Activated CD8-positive, alpha-beta T cell treated with anti-CD3 and anti-CD28 coated beads, Interleukin-2, amount 10 ng/mL, durations not matched to agents 7 days and 5 days (primary cell): ENCODE data around the gene ITGA11. TPM values are rescaled to one million over a fixed set of nuclear protein-coding genes. Genes with fewer than 3 reads are reported as not detected.
"Not testable (repeated sequence)": the region's sequence is repeated elsewhere in the genome, so short reads cannot be mapped to it uniquely, and the experiment has no call there.

Experiments
- ATAC-seq: fragments of 150-1000 bp; cut with Tn5 transposase; one replicate; pipeline ENCODE4 v1.10.0; 2021; ENCODE audit warnings: moderate library complexity
- CTCF ChIA-PET: fragments of 350-600 bp; sonication (Branson Sonifier 250); formaldehyde crosslinking; loops from one replicate; lab custom pipeline; 2021; ENCODE audit warnings: antibody characterized with exemption; lab: Charles Lee
- POLR2A ChIA-PET: fragments of 350-600 bp; sonication (Branson Sonifier 250); formaldehyde crosslinking; loops from one replicate; lab custom pipeline; 2021; ENCODE audit warnings: antibody characterized with exemption; lab: Charles Lee
- DNase-seq: peaks from one replicate; pipeline ENCODE4 v3.0.0-alpha.2; 2020
- H3K27ac Mint-ChIP-seq: one replicate; pipeline ENCODE4 v1.8.0; 2021; ENCODE audit warnings: mild to moderate bottlenecking, mixed read lengths
- H3K27me3 Mint-ChIP-seq: one replicate; pipeline ENCODE4 v1.8.0; 2021; ENCODE audit warnings: low read depth, mixed read lengths
- H3K36me3 Mint-ChIP-seq: one replicate; pipeline ENCODE4 v1.8.0; 2021; ENCODE audit warnings: low read depth, mixed read lengths
- H3K4me1 Mint-ChIP-seq: one replicate; pipeline ENCODE4 v1.8.0; 2021; ENCODE audit warnings: low read depth, mixed read lengths
- H3K4me3 Mint-ChIP-seq: one replicate; pipeline ENCODE4 v1.8.0; 2021; ENCODE audit warnings: mild to moderate bottlenecking, mixed read lengths
- H3K9me3 Mint-ChIP-seq: one replicate; pipeline ENCODE4 v1.8.0; 2022; ENCODE audit warnings: mixed read lengths; ENCODE audit not compliant: insufficient read depth
- total RNA-seq, 2 experiments: library from RNA; stranded (reverse); gene quantifications; one replicate each; pipeline ENCODE4 v1.2.3, GENCODE V29; 2021

ITGA11 gene
- total RNA-seq, 2 experiments from 2014 or later, result 0.18 to 0.39 TPM

GRCh38 chr15:68422403-68423145 lies 9.4 kb downstream of the ITGA11 start:
- H3K27ac Mint-ChIP-seq, ATAC-seq, H3K36me3 Mint-ChIP-seq, H3K27me3 Mint-ChIP-seq, DNase-seq, H3K9me3 Mint-ChIP-seq, H3K4me1 Mint-ChIP-seq, H3K4me3 Mint-ChIP-seq: not testable (repeated sequence)
- POLR2A ChIA-PET, result interaction anchor here (0.5 kb wide), 1 partner anchor 92 kb away, joined by 3 read pairs; no protein-coding TSS in a partner anchor
- CTCF ChIA-PET, result interaction anchor here (1.7 kb wide), 1 partner anchor 116 kb away, joined by 8 read pairs; no protein-coding TSS in a partner anchor

GRCh38 chr15:68421798-68422402 lies 10.1 kb downstream of the ITGA11 start:
- POLR2A ChIA-PET, result no interaction called here

GRCh38 chr15:68421115-68421551 lies 10.8 kb downstream of the ITGA11 start:
- Mint-ChIP-seq H3K36me3 (no peaks in the 10 kb centered on the region), H3K27ac (no peak overlapping the region), H3K4me3 (no peak overlapping the region), H3K27me3 (peaks cover 2% of the 10 kb centered on the region), H3K4me1 (no peaks in the 10 kb centered on the region), H3K9me3 (no peaks in the 10 kb centered on the region)
- ATAC-seq (no peak), DNase-seq (no peak)
- ChIA-PET CTCF (no interaction called here), POLR2A (no interaction called here)

More at GRCh38 chr15:68421798-68422402, 10.1 kb downstream of the ITGA11 start:
- Mint-ChIP-seq H3K27ac (no peak overlapping the region), H3K4me1 (no peaks in the 10 kb centered on the region), H3K27me3 (peaks cover 2% of the 10 kb centered on the region), H3K4me3 (no peak overlapping the region), H3K9me3 (no peaks in the 10 kb centered on the region), H3K36me3 (no peaks in the 10 kb centered on the region)
- CTCF ChIA-PET, result no interaction called here
- ATAC-seq (no peak), DNase-seq (no peak)

GRCh38 chr15:68420186-68420684 lies 11.7 kb downstream of the ITGA11 start:
- CTCF ChIA-PET, result no interaction called here
- Mint-ChIP-seq H3K4me3 (no peak overlapping the region), H3K4me1 (no peaks in the 10 kb centered on the region), H3K36me3 (no peaks in the 10 kb centered on the region), H3K9me3 (no peaks in the 10 kb centered on the region), H3K27me3 (peaks cover 2% of the 10 kb centered on the region), H3K27ac (no peak overlapping the region)
- DNase-seq (no peak), ATAC-seq (no peak)
- POLR2A ChIA-PET, result no interaction called here

- H3K27me3 Mint-ChIP-seq, result peaks cover 2% of the 10 kb centered on the region
- CTCF ChIA-PET, result no interaction called here
Measured at GRCh38 chr15:68419301-68420175, 12.4 kb downstream of the ITGA11 start.

GRCh38 chr15:68418611-68419161 lies 13.3 kb downstream of the ITGA11 start:
- ChIA-PET CTCF (no interaction called here), POLR2A (no interaction called here)
- Mint-ChIP-seq H3K9me3 (no peaks in the 10 kb centered on the region), H3K4me1 (no peaks in the 10 kb centered on the region), H3K27me3 (peaks cover 2% of the 10 kb centered on the region), H3K4me3 (no peak overlapping the region), H3K27ac (no peak overlapping the region), H3K36me3 (no peaks in the 10 kb centered on the region)
- no peak for DNase-seq
- ATAC-seq, result no peak

More at GRCh38 chr15:68419301-68420175, 12.4 kb downstream of the ITGA11 start:
- ATAC-seq (no peak), DNase-seq (no peak)
- H3K27ac Mint-ChIP-seq, result no peak overlapping the region
- H3K4me3 Mint-ChIP-seq, result no peak overlapping the region
- no peaks in the 10 kb centered on the region for H3K9me3 Mint-ChIP-seq
- H3K4me1 Mint-ChIP-seq, result no peaks in the 10 kb centered on the region
- no peaks in the 10 kb centered on the region for H3K36me3 Mint-ChIP-seq
- POLR2A ChIA-PET, result no interaction called here

- POLR2A ChIA-PET, result no interaction called here
- DNase-seq (no peak), ATAC-seq (no peak)
- H3K4me1 Mint-ChIP-seq, result no peaks in the 10 kb centered on the region
- no peak overlapping the region for H3K27ac Mint-ChIP-seq
- CTCF ChIA-PET, result interaction anchor here (0.8 kb wide), 1 partner anchor 132 kb away, joined by 3 read pairs; no protein-coding TSS in a partner anchor
- H3K27me3 Mint-ChIP-seq, result peaks cover 2% of the 10 kb centered on the region
- no peaks in the 10 kb centered on the region for H3K9me3 Mint-ChIP-seq
- no peaks in the 10 kb centered on the region for H3K36me3 Mint-ChIP-seq
- no peak overlapping the region for H3K4me3 Mint-ChIP-seq
Measured at GRCh38 chr15:68417897-68418296, 14.1 kb downstream of the ITGA11 start.

- no peak for DNase-seq
- no peaks in the 10 kb centered on the region for H3K4me1 Mint-ChIP-seq
- no peaks in the 10 kb centered on the region for H3K36me3 Mint-ChIP-seq
- no peaks in the 10 kb centered on the region for H3K9me3 Mint-ChIP-seq
- ChIA-PET POLR2A (no interaction called here), CTCF (interaction anchor here (0.8 kb wide), 1 partner anchor 133 kb away, joined by 3 read pairs; no protein-coding TSS in a partner anchor)
- H3K27me3 Mint-ChIP-seq, result peaks cover 2% of the 10 kb centered on the region
- no peak overlapping the region for H3K27ac Mint-ChIP-seq
- H3K4me3 Mint-ChIP-seq, result no peak overlapping the region
- ATAC-seq, result no peak
Measured at GRCh38 chr15:68417051-68417450, 14.9 kb downstream of the ITGA11 start.

GRCh38 chr15:68416158-68416535 lies 15.8 kb downstream of the ITGA11 start:
- CTCF ChIA-PET, result no interaction called here
- no peaks in the 10 kb centered on the region for H3K4me1 Mint-ChIP-seq
- DNase-seq (no peak), ATAC-seq (no peak)
- H3K27ac Mint-ChIP-seq, result no peak overlapping the region
- H3K9me3 Mint-ChIP-seq, result no peaks in the 10 kb centered on the region
- POLR2A ChIA-PET, result no interaction called here
- H3K4me3 Mint-ChIP-seq, result no peak overlapping the region
- H3K27me3 Mint-ChIP-seq, result peaks cover 2% of the 10 kb centered on the region
- H3K36me3 Mint-ChIP-seq, result no peaks in the 10 kb centered on the region

- Mint-ChIP-seq H3K27ac (no peak overlapping the region), H3K4me3 (no peak overlapping the region)
- CTCF ChIA-PET, result no interaction called here
Measured at GRCh38 chr15:68415501-68416157, 16.3 kb downstream of the ITGA11 start.

GRCh38 chr15:68415061-68415460 lies 16.9 kb downstream of the ITGA11 start:
- H3K27me3 Mint-ChIP-seq, result peaks cover 2% of the 10 kb centered on the region
- no peaks in the 10 kb centered on the region for H3K36me3 Mint-ChIP-seq
- CTCF ChIA-PET, result no interaction called here
- H3K4me1 Mint-ChIP-seq, result no peaks in the 10 kb centered on the region
- no peaks in the 10 kb centered on the region for H3K9me3 Mint-ChIP-seq
- ATAC-seq, result no peak
- POLR2A ChIA-PET, result no interaction called here
- H3K27ac Mint-ChIP-seq, result no peak overlapping the region
- no peak for DNase-seq
- no peak overlapping the region for H3K4me3 Mint-ChIP-seq

More at GRCh38 chr15:68415501-68416157, 16.3 kb downstream of the ITGA11 start:
- Mint-ChIP-seq H3K36me3 (no peaks in the 10 kb centered on the region), H3K27me3 (peaks cover 2% of the 10 kb centered on the region), H3K9me3 (no peaks in the 10 kb centered on the region), H3K4me1 (no peaks in the 10 kb centered on the region)
- no peak for DNase-seq
- POLR2A ChIA-PET, result no interaction called here
- ATAC-seq, result no peak
